22Rv1 (cell line): ENCODE results near the gene TLE3.

Experiments
- H3K27ac ChIP-seq: fragments of 450-650 bp; 2 replicates; pipeline ENCODE4 v1.5.1; 2017
- CTCF ChIP-seq: fragments of 450-650 bp; IDR thresholded peaks from 2 replicates; pipeline ENCODE4 v1.5.1; 2017; ENCODE audit warnings: mild to moderate bottlenecking
- ZFX ChIP-seq: fragments of 450-650 bp; IDR thresholded peaks from 2 replicates; pipeline ENCODE4 v1.6.1; 2017; ENCODE audit warnings: antibody characterized with exemption, borderline replicate concordance

Gene TLE3

GRCh38 chr15:70080347-70080746 lies 17.4 kb downstream of the TLE3 start:
- peak overlapping the region; percentile 48 for H3K27ac ChIP-seq
- no peak for TF ChIP-seq CTCF

GRCh38 chr15:70079888-70080287 lies 17.8 kb downstream of the TLE3 start:
- peak overlapping the region; percentile 48 for H3K27ac ChIP-seq
- TF ChIP-seq CTCF, result no peak
- no peak for TF ChIP-seq ZFX

- peak overlapping the region; percentile 48; the same call in 1 of the 2 replicates for H3K27ac ChIP-seq
- TF ChIP-seq ZFX, result no peak
- TF ChIP-seq CTCF, result no peak
Measured at GRCh38 chr15:70078578-70079417, 18.9 kb downstream of the TLE3 start.

- no peak for TF ChIP-seq CTCF
- no peak for TF ChIP-seq ZFX
- H3K27ac ChIP-seq, result no peak overlapping the region
Measured at GRCh38 chr15:70077188-70078147, 20.2 kb downstream of the TLE3 start.

- H3K27ac ChIP-seq, result no peak overlapping the region
Measured at GRCh38 chr15:70074380-70074779, 23.3 kb downstream of the TLE3 start.

GRCh38 chr15:70072479-70072878 lies 25.2 kb downstream of the TLE3 start:
- TF ChIP-seq CTCF, result no peak
- no peak for TF ChIP-seq ZFX
- no peak overlapping the region for H3K27ac ChIP-seq

More at GRCh38 chr15:70074380-70074779, 23.3 kb downstream of the TLE3 start:
- no peak for TF ChIP-seq CTCF
- TF ChIP-seq ZFX, result no peak
